Dedifferentiated amniotic fluid mesenchymal stem cell (primary cell): ENCODE results near the gene AP1M2.
"Not testable (repeated sequence)": the region's sequence is repeated elsewhere in the genome, so short reads cannot be mapped to it uniquely, and the experiment has no call there.

Experiments
- DNase-seq: peaks from one replicate; pipeline ENCODE4 v3.0.0-alpha.2; 2016; ENCODE audit errors: extremely low spot score

The AP1M2 gene

DNA sequence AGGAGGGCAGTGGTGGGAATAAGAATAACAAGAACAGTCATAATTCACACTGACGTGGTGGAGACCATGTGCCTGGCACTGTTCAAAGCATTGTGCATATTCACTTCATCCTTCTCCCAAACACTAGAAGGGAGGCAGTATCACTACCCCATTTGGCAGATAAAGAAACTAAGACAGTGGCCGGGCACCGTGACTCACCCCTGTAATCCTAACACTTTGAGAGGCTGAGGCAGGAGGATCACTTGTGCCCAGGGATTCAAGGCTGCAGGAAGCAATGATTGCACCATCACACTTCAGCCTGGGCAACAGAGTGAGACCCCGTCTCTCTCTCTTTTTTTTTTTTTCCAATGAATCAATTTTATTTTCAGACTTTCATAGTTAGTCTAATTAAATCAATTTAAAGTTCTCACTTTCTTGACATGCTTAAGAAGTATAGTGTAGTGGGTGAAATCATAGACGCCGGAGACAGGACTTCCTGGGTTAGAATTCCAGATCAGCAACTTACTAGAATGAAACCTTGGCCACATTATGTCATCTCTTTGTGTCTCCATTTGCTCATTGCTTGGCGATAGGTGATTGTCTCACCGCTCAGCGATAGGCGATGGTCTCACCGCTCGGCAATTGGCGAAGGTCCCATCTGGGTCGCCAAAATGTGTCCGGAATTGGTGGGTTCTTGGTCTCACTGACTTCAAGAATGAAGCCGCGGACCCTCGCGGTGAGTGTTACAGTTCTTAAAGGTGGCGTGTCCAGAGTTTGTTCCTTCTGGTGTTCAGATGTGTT, 48.7 kb downstream of the AP1M2 start:
- no peak for DNase-seq

DNA sequence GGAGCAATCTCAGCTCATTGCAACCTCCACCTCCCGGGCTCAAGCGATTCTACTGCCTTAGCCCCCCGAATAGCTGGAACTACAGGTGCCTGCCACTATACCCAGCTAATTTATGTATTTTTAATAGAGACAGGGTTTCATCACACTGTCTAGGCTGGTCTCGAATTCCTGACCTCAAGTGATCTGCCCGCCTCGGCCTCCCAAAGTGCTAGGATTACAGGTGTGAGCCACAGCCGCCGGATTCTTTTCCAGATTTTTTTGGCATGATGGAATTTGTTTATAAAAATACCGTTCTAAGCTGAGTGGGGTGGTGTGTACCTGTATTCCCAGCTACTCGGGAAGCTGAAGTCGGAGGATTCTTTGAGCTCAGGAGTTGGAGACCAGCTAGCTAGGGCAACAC, 49.4 kb downstream of the AP1M2 start:
- DNase-seq, result no peak

- no peak for DNase-seq
Measured at GRCh38 chr19:10535613-10536012, 51.5 kb downstream of the AP1M2 start.

DNA sequence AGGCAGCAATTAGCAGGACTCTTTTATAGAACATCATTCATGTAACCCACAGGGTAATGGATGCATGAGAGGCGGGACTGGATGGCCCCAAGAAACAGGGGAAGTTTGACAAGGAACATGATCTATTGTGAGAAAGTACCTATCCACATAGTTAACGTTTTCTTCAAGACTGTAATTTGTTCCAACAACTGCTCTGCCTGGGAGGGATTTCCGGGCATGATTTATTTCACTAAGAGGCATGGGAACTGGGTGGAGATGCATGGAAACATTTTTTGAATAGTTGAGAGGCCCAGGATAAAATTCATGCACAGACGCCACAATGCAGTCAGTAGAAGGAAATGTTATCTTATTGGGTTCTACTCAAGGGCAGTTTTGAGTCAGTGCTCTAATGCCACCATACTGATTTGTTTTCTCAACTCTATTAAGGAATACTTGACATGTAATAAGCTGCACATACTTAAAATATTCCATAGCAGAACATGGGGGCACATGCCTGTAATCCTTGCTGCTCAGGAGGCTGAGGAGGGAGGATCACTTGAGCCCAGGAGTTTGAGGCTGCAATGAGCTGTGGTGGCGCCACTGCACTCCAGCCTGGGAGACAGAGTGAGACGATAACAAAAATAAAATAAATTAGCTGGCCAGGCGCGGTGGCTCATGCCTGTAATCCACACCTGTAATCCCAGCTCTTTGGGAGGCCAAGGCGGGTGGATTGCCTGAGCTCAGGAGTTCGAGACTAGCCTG, 53.3 kb downstream of the AP1M2 start:
- DNase-seq, result peak; percentile 92

DNA sequence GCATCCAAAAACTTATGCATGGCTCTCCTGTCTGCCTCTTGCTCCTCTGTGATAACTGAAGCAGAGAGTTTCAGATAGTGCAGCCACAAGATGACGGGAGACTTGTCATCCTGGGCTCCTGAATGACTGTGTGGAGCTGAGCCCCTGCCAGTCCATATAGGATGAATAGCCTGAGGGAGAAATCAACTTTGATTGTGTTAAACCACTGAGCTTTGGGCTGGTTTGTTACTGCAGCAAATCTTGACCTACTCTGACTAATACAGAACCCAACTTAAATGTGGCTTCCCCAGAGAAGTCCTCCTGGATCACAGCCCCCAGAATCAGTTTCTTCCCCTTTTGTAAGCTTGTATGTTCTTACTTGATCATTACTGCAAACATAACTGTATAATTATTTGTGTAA, 54.7 kb downstream of the AP1M2 start:
- no peak for DNase-seq

- not testable (repeated sequence) for DNase-seq
Measured at GRCh38 chr19:10526887-10527286, 60.2 kb downstream of the AP1M2 start.

- DNase-seq, result no peak
Measured at GRCh38 chr19:10525636-10526035, 61.5 kb downstream of the AP1M2 start.

GRCh38 chr19:10523135-10523636, 63.9 kb downstream of the AP1M2 start:
- no peak for DNase-seq
